Smooth muscle cell (in vitro differentiated cells): ENCODE results near the gene PTPRK. TPM values are rescaled to one million over a fixed set of nuclear protein-coding genes. Genes with fewer than 3 reads are reported as not detected.

ENCODE experiments used
- DNase-seq: peaks from one replicate; lab custom pipeline; 2025; ENCODE audit not compliant: unreplicated experiment; lab: John Stamatoyannopoulos, UW
- H2AFZ ChIP-seq: fragments of 200-600 bp; sonication (generic); 2 replicates; pipeline ENCODE4 v1.6.0; 2016; ENCODE audit warnings: antibody characterized with exemption, low read depth, mild to moderate bottlenecking
- H3F3A ChIP-seq: fragments of 200-600 bp; sonication (generic); 2 replicates; pipeline ENCODE4 v1.6.0; 2017; ENCODE audit warnings: antibody characterized with exemption, low read depth
- H3K27ac ChIP-seq: fragments of 200-600 bp; sonication (generic); 2 replicates; pipeline ENCODE4 v1.5.1; 2016; ENCODE audit warnings: low read depth, mild to moderate bottlenecking
- H3K27me3 ChIP-seq: fragments of 200-600 bp; sonication (generic); 2 replicates; pipeline ENCODE4 v1.6.1; 2016; ENCODE audit warnings: low read depth, mild to moderate bottlenecking
- H3K36me3 ChIP-seq: fragments of 200-600 bp; sonication (generic); 2 replicates; pipeline ENCODE4 v1.5.1; 2016; ENCODE audit warnings: low read depth
- H3K4me1 ChIP-seq: fragments of 200-600 bp; sonication (generic); 2 replicates; pipeline ENCODE4 v1.5.1; 2016; ENCODE audit warnings: low read depth
- H3K4me2 ChIP-seq: fragments of 200-600 bp; sonication (generic); 2 replicates; pipeline ENCODE4 v1.6.0; 2016; ENCODE audit warnings: mild to moderate bottlenecking
- H3K4me3 ChIP-seq: fragments of 200-600 bp; sonication (generic); 2 replicates; pipeline ENCODE4 v1.5.1; 2016; ENCODE audit warnings: mild to moderate bottlenecking
- H3K79me2 ChIP-seq: fragments of 200-600 bp; sonication (generic); 2 replicates; pipeline ENCODE4 v1.6.0; 2016; ENCODE audit warnings: low read depth, mild to moderate bottlenecking
- H3K9ac ChIP-seq: fragments of 200-600 bp; sonication (generic); 2 replicates; pipeline ENCODE4 v1.6.0; 2016; ENCODE audit warnings: low read depth
- H3K9me3 ChIP-seq: fragments of 200-600 bp; sonication (generic); replicated peaks from 2 replicates; pipeline ENCODE4 v1.5.1; 2016; ENCODE audit warnings: low read depth
- H4K20me1 ChIP-seq: fragments of 200-600 bp; sonication (generic); 2 replicates; pipeline ENCODE4 v1.6.0; 2016; ENCODE audit warnings: low read depth
- WGBS: methylation state at CpG from one replicate; pipeline ENCODE4 v1.1.7; 2016; ENCODE audit warnings: low lambda C conversion rate; 5-methylcytosine and 5-hydroxymethylcytosine counted together
- polyA plus RNA-seq: library from polyadenylated mRNA; unstranded; fragments of >200 nt; fragmentation: Nextera tagmentation; extraction: Ambion mirVana; gene quantifications from 2 replicates; pipeline ENCODE4 v1.2.1, GENCODE V29; 2016
- total RNA-seq: library from RNA; depleted of rRNA; stranded (reverse); fragments of >200 nt; gene quantifications from 2 replicates; pipeline ENCODE4 v1.2.3, GENCODE V29; 2014
- TF ChIP-seq, protein P1 (sequence below): fragments of 200-600 bp; sonication (generic); IDR thresholded peaks from 2 replicates; pipeline ENCODE4 v1.5.1; 2017; ENCODE audit warnings: borderline replicate concordance, mild to moderate bottlenecking, antibody characterized with exemption; ENCODE audit not compliant: insufficient read depth, poor library complexity, severe bottlenecking

The PTPRK gene
- total and polyA plus RNA-seq, 2 experiments from 2014 or later, result 21.7 to 50.4 TPM

DNA sequence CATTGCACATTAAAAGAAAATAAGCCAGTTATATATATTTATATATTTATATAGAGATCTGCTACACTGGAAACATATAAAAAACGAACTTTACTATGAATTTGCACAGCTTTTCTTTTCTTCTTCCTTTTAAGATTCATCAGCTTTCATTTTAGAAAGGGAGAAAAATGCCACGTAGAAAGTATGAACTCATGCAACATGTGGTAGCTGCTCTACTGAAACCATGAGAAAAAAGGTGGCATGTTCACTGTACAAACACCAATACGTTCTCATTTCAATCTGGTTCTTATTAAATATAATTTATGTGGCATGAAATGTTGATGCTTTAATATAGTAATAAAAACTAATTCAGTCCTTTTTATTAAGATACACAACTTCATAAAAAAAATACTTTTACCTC lies 550.7 kb downstream of the PTPRK start:
- no peaks in the 10 kb centered on the region for H3K9me3 ChIP-seq
- WGBS, result 92% methylated on average over 3 of the region's 3 CpGs

DNA sequence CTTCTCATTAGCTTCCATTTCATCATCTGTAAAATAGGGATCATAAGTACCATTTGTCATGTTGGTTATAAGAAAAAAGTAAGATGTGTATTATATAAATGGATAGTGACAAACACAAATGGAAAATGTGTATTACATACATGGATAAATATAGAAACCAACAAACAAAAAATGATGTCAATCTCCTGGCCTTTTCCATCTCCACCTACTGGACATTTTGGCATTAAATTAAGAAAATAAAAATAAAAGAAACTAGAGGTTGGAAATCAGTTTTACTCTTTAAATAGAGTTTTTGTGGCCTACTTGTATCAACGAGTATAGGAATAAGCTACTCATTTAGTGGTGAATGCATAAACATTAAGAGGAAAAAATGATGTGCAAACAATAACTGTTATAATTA lies 552.0 kb downstream of the PTPRK start:
- peaks cover 7% of the 10 kb centered on the region for H3K36me3 ChIP-seq
- H3K9ac ChIP-seq, result no peak overlapping the region
- WGBS, result 95% methylated on average over 1 of the region's 1 CpG
- DNase-seq, result no peak
- H3F3A ChIP-seq, result no peaks in the 10 kb centered on the region
- H3K4me1 ChIP-seq, result no peaks in the 10 kb centered on the region
- TF ChIP-seq, protein P1, sequence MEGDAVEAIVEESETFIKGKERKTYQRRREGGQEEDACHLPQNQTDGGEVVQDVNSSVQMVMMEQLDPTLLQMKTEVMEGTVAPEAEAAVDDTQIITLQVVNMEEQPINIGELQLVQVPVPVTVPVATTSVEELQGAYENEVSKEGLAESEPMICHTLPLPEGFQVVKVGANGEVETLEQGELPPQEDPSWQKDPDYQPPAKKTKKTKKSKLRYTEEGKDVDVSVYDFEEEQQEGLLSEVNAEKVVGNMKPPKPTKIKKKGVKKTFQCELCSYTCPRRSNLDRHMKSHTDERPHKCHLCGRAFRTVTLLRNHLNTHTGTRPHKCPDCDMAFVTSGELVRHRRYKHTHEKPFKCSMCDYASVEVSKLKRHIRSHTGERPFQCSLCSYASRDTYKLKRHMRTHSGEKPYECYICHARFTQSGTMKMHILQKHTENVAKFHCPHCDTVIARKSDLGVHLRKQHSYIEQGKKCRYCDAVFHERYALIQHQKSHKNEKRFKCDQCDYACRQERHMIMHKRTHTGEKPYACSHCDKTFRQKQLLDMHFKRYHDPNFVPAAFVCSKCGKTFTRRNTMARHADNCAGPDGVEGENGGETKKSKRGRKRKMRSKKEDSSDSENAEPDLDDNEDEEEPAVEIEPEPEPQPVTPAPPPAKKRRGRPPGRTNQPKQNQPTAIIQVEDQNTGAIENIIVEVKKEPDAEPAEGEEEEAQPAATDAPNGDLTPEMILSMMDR, result peak; percentile 3
- H3K27me3 ChIP-seq, result no peaks in the 10 kb centered on the region
- no peaks in the 10 kb centered on the region for H3K9me3 ChIP-seq
- H3K27ac ChIP-seq, result no peak overlapping the region
- H3K4me2 ChIP-seq, result no peak overlapping the region
- no peak overlapping the region for H3K4me3 ChIP-seq
- no peaks in the 10 kb centered on the region for H4K20me1 ChIP-seq
- H2AFZ ChIP-seq, result no peak overlapping the region
- no peaks in the 10 kb centered on the region for H3K79me2 ChIP-seq

More for the DNA sequence above, 550.7 kb downstream of the PTPRK start:
- no peak overlapping the region for H3K9ac ChIP-seq
- H3K79me2 ChIP-seq, result no peaks in the 10 kb centered on the region
- no peak overlapping the region for H3K4me2 ChIP-seq
- H3K27me3 ChIP-seq, result no peaks in the 10 kb centered on the region
- H4K20me1 ChIP-seq, result no peaks in the 10 kb centered on the region
- H3K36me3 ChIP-seq, result peaks cover 7% of the 10 kb centered on the region
- H3K4me1 ChIP-seq, result no peaks in the 10 kb centered on the region
- DNase-seq, result no peak
- no peak overlapping the region for H3K4me3 ChIP-seq
- H3F3A ChIP-seq, result no peaks in the 10 kb centered on the region
- no peak overlapping the region for H2AFZ ChIP-seq
- H3K27ac ChIP-seq, result no peak overlapping the region
- TF ChIP-seq, protein P1, result no peak

DNA sequence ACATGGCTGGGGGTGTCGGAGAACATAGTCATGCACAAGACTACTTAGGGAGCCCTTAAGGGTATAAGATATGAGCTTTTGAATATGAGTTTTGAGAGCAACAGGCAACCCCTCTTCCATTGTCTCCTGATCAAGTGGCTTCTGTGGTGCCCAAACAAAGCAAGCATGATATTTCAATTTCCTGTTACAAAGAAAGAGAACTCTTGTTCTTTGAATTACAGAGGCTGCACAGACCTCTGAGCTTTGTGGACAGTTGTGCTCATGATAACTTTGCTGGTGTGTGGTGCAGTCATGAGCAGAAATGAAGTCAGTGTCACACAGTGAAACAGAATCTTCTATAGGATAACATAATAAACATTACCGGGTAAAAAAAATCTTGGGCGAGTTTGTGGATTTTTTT lies 552.7 kb downstream of the PTPRK start:
- Histone ChIP-seq H3K4me2 (no peak overlapping the region), H3K4me3 (no peak overlapping the region), H3F3A (no peaks in the 10 kb centered on the region), H2AFZ (no peak overlapping the region), H3K79me2 (no peaks in the 10 kb centered on the region), H3K9ac (no peak overlapping the region), H3K9me3 (no peaks in the 10 kb centered on the region), H3K27ac (no peak overlapping the region), H4K20me1 (no peaks in the 10 kb centered on the region), H3K36me3 (peaks cover 7% of the 10 kb centered on the region), H3K27me3 (no peaks in the 10 kb centered on the region), H3K4me1 (no peaks in the 10 kb centered on the region)
- 97% methylated on average over 3 of the region's 3 CpGs for WGBS
- TF ChIP-seq, protein P1, result no peak
- DNase-seq, result no peak

DNA sequence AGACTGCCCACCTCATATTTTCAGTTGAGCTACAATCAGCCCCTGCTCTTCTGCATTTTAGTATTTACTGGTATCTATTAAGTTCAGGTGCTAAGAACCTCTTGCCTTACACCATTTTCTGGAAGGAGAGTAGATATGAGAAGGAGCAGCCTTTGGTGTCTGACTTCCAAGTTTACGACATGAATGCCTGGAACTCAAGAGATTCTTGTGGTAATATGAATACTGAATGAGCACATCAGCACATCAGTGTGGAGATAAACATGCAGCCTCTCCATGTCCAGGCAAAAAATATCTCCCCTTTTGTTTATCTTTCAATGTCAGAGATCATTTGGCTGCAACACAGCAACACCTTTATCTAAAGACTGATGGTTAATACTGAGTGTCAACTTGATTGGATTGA lies 553.8 kb downstream of the PTPRK start:
- no peaks in the 10 kb centered on the region for H3K4me1 ChIP-seq
- H3K4me2 ChIP-seq, result no peak overlapping the region
- H3K9ac ChIP-seq, result no peak overlapping the region
- no peak overlapping the region for H3K27ac ChIP-seq
- H3K9me3 ChIP-seq, result no peaks in the 10 kb centered on the region
- TF ChIP-seq, protein P1, result no peak
- no peaks in the 10 kb centered on the region for H3K27me3 ChIP-seq
- H3F3A ChIP-seq, result no peaks in the 10 kb centered on the region
- 52% methylated on average over 1 of the region's 1 CpG for WGBS
- no peak overlapping the region for H3K4me3 ChIP-seq
- peaks cover 7% of the 10 kb centered on the region for H3K36me3 ChIP-seq
- no peaks in the 10 kb centered on the region for H4K20me1 ChIP-seq
- H3K79me2 ChIP-seq, result no peaks in the 10 kb centered on the region
- no peak for DNase-seq
- no peak overlapping the region for H2AFZ ChIP-seq
